Stimulated activated CD8-positive, alpha-beta memory T cell treated with anti-CD3 and anti-CD28 coated beads, Interleukin-4, amount 100 ng/mL, for 4 hours (primary cell): ENCODE data around the gene KDM5A.

Experiments used
- DNase-seq, 2 donors: peaks; one replicate each; pipeline ENCODE4 v3.0.0-alpha.2; 2020; ENCODE audit warnings: low read depth in 2 of 2, low spot score in 1 of 2

KDM5A gene

DNA sequence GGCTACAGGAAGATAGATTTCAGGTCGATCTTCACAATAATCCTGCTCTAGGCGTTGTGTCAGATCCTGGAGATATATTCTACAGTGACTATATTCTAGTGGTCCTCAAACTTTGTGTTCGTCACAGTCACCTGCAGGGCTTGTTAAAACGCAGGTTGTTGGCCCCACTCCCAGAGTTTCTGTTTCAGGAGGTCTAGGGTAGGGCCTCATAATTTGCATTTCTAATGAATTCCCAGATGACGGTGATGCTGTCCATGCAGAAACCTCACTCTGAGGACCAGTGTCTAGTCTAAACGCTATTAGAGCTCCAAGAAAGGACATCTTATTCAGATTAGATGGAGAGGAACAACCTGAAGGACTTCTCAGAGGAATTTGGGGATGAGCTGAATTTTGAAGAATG lies 113.3 kb downstream of the KDM5A start:
- no peak for DNase-seq

DNA sequence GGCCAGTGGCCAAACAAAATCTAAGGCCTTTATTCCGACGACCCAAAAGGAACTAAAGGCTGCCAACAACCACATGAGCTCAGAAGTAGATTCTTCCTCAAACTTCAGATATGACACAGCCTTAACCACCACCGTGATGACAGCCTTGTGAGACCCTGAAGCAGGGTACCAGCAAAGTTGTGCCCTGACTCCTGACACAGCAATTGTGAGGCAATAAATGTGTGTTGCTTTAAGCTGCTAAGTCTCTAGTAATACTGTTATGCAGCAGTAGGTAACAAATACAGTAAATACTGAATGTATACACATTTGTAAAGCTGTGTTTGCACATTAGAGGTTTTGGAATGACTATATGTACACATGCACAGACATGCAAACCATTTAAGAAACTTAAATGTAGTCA lies 115.7 kb downstream of the KDM5A start:
- no peak for DNase-seq

DNA sequence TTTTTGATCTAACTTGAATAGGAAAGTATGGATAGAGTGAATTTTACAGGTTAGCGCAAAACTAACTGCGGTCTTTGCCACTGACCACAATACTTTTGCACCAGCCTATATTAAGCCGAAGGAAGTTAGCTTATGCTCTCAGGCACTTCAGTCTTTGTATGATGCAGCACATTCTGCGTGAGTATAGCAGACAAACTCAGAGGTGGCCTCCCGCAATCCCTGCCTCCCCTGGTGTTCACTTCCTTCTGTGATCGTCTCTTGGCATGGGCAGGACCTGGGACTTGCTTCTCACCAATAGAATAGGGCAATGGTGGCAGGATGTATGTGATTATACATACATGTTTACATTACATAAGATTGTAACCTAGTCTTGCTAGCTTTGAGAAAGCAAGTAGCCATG lies 116.2 kb downstream of the KDM5A start:
- DNase-seq, result no peak

DNA sequence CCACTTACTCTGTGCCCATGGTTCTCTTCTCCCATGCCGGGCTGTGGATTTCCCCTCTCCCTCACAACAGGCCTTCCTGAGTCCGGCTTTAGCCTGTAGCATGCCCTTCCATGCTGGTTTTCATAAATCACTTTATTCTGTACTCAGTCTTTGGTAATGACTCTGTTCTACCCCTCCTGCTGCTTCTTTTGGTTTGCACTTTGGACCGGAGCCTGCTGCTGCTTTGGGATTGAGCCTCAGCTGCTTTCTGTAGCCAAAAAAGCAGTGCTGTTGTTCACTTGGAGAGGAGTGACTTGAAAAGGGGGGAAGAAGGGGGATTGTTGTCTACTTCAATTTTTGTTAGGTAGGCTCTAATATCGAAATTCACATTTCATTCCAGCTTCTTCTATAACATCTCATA lies 118.0 kb downstream of the KDM5A start:
- DNase-seq, result no peak

DNA sequence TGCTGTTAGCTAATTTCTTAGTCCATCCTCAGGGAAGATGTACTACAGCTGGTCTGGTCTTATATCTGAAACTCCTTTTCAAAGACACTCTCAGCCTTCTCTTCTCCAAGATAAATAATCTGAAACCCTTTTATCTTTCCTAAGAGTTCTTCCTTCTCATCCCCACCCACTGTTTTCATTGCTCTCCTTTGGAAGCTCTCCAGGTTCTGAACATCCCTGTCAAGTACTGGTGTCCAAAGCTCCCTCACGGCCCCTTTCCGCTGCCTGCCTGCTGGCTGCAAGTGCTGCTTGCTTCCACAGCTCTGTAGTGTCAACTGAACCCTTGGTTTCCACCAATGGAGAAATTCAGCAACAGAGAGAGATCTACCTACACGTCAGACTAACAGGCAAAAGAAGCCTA lies 119.9 kb downstream of the KDM5A start:
- DNase-seq, result no peak

DNA sequence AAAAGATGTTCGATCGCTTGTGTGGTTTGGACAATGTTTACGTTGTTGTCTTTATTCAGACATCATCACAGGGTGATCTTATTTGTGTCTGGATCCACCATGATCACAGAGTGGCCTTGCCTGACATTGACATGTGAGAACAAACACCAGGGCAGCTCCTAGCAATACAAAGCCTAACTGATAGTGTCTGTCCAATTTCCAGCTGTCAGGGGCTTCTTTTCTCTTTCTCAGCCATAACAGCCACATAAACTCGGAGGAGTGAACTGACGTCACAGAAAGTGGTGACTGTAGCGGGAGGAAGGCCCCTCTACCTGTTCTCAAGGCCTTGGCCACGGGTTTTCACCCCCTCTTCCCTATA lies 120.7 kb downstream of the KDM5A start:
- DNase-seq, result no peak

DNA sequence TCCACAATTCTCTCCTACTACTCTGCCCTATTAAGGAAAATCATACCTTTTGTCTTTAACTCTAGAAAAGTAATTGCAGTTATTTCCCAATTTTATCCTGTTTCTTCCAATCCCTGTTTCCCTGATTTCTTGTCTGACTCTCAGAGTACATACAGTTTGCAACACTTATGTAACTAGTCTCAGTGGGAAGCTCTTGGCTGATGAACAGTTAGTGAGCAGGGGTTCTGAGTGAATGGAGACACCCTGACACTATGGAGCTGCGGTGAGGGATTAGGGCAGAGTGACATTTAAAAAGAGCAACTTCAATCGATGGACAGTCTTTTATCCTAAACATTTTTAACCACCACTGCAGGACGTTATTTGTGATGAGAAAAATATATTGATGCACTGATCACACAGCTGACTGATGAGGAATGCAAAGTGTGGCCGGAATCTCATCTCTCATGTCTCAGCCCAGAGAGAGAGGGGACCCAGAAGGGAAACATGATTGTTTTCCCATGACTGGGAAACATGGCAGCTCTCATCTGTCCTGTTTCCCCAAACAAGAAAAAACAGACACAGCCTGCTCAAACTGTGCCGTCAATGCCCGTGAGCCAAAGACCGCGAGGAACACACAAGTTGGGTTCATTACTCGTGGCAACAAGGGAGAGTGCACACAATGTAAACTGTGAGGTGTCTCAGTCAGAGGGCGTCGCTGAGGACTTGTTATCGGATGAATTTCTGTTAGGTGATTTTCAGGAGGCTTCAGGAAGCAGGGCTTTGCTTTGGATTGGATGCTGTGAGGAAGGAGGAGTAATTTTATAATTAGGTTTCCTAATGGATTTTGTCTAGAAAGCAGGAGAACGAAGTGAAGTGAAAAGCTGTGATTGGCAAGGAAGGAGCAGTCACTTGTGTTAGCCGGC lies 121.3 kb downstream of the KDM5A start:
- DNase-seq, result no peak

DNA sequence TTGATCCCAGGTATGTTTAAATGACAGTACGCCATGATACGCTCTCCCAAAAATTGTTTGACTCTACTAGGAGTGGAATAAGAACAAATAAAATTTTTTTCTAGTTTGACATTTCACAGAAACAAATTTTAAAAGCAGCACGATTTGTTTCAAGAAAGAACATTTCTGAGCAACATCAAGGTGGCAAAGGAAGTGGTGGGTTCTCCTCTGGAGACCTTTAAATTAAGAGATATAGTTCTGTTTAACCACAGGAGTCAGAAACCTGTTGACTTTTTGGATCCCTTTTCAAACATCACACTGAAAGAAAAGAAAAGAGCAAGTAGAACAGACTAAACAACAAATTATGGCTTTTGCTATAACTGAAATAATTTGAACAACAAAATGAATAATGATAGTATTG lies 124.0 kb downstream of the KDM5A start:
- no peak for DNase-seq

DNA sequence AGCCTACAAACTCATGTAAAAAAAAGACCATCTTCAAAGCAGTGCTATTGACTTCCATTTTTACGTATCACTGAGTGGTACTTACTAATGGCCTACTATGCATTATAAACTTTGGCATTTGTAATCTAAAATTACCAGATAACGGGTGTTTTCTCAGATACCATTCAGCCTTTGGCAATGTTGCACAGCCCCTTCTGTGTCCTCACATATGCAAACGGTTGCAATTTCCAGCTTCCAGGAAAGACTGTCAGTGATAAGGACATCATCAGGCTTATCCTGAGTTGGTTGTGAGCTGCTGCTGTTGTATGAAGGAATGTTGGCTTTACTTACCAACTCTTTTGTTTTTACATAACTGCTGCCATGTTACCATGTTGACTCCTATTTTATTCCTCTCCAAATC lies 124.9 kb downstream of the KDM5A start:
- no peak for DNase-seq

DNA sequence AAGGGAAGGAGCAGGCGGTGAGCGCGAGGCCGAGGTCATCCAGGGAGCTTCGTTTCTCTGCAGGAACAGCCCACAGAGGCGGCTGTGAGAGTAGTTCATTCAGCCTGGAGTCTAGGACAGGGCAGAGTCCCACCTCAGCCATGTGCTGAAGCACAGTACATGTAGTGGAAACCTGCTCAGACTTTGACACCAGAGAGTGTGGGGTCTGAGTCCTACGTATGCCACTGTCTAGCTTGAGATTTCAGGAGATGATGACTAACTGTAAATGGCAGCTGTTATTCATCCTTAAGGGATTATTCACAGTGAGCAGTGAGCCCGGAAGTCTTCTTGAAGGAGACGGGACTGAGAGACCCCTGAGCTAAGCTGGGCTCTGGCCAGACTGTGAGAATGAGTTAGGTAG lies 125.5 kb downstream of the KDM5A start:
- no peak for DNase-seq

DNA sequence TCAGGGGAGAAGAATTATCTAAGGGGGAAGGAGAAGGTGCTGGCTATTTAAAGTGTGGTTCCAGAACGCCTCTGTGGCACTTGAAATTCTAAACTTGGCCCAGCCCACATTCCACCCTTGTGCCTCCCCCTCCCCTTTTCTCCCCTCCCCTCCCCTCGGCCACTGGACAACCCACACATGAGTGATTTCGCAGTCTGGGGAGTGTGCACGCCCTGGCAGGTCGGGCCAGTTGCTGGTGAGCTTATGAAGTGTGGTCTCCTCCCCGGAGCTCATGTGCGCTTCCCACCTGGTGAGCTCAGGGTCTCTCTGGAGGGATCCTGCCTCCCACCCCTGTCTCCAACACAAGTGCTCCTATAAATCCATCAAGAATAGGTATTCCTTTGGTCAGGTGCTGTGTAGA lies 126.3 kb downstream of the KDM5A start, which contains the start of gene SLC6A13:
SLC6A13 (minus strand) TSS at position 20 of the 400 bp plus-strand sequence. CDS start 2,784 bp downstream, outside the sequence.
- no peak for DNase-seq

DNA sequence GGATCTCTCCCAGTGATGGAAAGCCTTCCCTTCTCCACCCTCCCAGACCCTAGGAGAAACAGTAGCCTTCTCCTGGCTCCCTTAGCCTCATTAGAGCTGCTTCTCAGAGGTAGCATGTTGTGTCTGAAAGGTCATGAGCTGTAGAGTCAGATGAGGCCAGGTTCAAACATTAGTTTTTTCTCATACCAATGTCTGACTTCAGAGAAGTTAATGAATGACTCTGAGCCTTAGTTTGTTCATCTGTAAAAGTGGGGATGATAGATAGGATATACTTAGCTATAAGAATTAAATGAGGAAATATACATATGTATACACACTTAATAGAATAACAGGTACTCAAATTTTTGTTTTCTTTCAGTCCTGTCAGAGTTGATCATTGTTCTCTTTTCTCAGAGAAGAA lies 127.0 kb downstream of the KDM5A start:
- DNase-seq, result no peak

DNA sequence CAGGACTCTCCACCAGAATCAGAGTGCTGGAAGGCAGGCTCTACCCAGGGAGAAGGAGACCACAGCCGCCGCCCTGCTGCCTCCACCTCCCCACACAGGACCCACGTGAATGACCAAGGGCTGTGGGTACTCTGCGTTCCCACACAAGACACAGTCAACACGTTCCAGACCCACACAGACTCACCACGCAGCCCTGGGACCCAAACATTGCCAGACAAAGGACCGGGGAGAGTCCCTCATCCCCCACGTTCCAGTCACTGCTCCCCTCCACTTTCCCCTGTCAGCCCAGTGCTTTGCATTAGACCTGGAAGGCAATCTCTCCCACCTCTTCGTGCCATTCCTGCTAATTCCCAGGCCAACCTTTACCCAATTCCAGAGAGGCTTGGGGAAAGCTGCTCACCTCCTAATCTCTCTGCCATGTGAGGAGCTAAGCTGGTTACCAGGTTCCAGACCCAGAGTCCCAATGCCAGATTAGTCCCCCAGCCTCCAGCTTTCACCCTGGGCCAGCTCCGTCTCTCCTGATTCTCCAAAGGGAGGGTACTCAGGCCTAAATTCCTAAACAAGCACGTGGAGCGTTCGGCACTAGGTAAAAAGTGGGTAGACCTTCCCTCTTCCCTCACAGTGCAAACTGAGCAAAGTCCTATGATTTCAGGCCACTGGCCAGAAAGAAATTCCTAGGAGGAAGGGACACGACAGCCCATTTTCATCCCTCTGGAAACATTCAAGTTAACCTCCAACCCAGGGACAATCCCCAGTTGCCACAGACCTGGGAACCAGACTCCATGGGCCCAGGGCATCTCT lies 131.4 kb downstream of the KDM5A start:
- DNase-seq, result no peak

DNA sequence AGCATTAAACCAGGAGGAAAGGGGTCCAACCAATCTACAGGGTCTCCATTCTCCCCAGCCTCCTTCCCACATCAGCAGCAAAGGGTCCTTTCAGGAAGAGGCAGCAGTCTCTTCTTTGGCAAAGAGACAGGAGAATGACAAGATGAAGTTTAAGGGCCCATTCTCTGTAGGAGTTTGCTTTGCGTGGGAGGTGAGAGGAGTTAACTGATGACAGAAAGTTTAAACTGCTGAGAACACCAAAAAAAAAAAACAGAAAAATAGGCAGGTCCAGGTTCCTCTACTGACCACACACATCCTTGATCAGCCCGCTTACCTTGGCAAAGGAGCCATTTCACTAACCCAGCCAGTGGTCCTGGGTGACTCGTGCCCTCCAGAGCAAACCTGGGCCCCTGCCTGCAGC lies 132.2 kb downstream of the KDM5A start:
- DNase-seq, result no peak

DNA sequence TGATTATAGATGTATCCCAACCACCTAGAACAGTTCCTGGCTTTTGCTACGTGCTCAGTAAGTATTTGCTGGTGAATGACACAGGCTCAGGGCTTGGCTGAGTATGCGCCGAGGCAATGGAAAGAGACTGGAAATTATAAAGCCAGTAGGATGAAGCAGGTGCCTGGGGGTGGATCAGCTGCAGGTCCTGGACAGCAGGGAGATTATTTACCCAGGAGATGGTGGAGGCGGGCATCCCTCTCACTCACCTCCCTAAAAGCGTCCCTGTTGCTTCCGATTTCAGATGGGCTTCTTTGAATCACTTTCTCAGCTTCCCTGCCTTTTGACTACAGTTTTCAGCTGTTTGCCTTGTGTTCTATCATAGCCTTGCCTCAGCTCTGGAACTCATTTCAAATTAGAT lies 132.9 kb downstream of the KDM5A start:
- no peak for DNase-seq

DNA sequence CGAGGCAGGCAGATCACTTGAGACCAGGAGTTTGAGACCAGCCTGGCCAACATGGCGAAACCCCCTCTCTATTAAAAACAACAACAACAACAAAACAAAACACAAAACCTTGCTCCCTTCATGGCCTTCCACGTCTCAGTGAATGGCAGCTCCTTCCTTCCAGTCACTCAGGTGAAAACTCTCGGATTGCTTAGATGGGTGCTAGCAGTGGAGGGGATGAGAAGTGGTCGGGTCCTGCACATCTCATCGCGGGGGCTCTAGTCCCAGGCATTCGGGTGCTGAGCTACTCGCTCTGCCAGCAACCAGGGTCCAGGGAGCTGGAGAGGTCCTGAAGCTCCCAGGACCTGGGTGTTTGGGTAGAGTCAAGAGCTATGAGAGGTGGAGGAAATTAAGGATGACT lies 134.2 kb downstream of the KDM5A start:
- DNase-seq, result no peak

DNA sequence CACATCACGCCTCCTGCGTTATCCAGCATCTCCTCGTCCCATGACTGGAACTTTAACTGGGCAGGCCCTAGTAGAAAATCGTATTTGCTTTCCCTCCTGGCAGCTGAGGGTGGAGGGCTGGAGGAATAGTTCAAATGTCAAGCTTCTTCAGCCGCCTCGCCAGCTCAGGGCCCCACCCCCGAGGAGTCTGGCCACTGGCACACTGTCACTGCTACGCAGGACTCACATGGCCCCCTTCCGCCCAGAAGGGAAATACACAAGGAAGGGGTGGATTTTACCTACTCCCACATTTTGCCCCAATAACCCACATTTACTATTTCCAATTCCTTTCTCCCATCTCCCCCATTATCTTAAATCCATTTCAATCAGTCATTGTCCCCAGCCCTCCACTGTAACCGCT lies 135.1 kb downstream of the KDM5A start:
- no peak for DNase-seq

DNA sequence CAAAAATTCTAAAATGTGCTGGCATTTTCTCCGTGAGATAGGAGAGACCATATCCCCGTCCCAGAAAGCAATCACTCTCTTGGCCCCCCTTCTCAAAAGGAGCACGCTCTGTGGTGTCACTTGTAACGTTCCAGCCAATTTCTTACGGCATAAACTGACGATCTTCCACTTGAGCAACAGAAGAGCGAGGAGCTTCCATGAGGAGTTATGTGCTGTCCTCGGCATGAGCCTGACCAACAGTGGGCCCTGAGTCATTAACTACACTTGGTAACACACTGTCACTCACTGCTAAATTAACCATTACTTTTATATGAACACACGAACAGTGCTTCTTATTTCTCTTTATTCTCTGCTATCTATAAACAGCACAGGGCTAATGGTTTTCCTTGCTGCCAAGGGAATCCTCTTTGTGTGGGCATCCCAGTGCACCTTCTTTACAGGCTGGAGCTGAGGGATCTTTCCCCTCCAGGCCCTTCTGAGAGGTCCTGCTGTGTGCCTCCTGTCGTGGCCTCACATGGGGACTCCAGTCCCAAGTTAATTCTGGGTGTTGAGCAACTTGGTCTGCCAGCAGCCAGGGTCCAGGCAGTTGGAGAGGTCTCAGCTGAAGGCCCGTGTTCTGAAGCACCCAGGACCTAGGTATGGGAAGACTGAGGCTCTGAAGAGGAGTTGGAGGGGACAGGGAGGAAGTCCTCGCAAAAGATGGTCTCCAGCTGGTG lies 135.8 kb downstream of the KDM5A start:
- DNase-seq, result no peak

DNA sequence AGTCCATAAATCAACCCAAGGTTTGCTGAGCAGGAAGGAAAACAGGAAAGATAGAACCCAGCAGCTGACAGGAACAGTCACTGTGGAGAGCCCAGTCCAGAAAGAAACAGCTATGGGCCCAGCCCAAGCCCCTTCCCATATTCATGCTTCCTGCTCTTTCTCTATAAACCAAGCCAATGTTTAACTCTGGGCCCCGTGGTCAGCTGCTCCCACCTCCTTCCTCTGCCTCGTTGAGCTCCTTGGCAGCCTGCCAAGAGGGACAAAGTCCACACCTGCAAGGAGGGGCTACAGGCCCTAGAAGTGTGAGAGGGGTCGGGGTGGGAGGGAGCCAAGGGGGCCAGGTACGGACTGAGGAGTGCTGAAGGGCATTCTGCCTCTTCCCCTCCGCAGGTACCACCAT lies 136.5 kb downstream of the KDM5A start:
- DNase-seq, result no peak

DNA sequence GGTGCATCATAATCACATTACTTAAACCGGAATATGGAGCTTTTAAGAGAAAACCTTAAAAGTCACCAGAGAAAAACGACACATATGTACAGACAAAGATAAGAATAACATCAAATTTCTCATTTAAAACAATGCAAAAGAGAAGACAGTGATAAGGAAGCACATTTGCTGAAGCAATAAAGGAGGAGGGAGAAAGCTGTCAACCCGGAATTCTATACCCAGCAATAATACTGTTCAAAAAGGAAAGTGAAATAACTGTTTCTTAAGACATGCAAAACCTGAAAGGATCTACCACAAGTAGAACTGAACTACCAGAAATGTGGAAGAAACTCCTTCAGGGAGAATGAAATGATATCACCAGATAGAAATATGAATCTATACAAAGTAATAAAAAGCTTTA lies 141.8 kb downstream of the KDM5A start:
- no peak for DNase-seq

DNA sequence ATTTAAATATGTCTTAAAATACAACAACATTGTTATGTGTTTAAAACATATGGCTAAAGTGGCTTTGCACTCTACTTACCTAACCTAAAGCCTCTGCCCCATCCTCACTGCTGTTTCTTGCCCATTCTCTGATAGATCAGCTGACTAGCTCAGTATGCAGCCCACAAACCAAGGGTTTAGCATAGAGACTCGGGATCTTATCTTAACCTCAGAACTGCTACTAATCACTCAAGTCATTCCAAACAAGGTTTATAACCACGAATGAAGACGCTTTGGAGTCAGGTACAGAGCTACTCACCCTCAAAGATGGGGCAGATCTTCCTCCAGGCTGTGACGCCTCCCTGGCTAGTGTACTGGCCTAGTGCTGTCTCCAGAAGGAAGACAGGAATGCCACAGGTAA lies 145.7 kb downstream of the KDM5A start:
- no peak for DNase-seq

DNA sequence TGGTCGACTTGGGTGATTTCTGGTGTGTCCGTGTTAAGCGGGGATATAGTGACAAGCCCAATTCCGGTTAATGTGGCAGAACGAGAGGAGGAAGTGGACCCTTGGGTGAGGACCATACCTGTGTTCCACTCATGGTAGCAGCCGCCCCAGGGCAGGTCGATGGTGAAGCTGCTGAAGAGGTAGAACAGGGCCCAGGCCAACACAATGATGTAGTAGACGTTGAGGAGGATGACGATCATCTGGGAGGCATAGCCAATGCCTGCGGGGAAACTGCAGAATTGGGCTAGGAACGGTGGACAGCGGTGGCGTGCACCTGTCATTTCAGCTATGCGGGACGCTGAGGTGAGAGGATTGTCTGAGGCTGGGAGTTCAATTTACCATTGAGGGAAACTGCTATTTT lies 146.6 kb downstream of the KDM5A start:
- DNase-seq, result no peak
